Activated CD4-positive, alpha-beta T cell treated with anti-CD3 and anti-CD28 coated beads for 36 hours (primary cell): Measurements from ENCODE around the gene HS6ST3. TPM values are rescaled to one million over a fixed set of nuclear protein-coding genes. Genes with fewer than 3 reads are reported as not detected.

ENCODE experiments used
- ATAC-seq: fragments of 200-7000 bp; cut with Tn5 transposase; one replicate; pipeline ENCODE4 v1.10.0; 2021; ENCODE audit warnings: mild to moderate bottlenecking, moderate library complexity
- CTCF ChIA-PET: fragments of 350-600 bp; sonication (Branson Sonifier 250); formaldehyde crosslinking; loops from one replicate; lab custom pipeline; 2021; ENCODE audit warnings: antibody characterized with exemption; lab: Charles Lee
- POLR2A ChIA-PET: fragments of 350-600 bp; sonication (Branson Sonifier 250); formaldehyde crosslinking; loops from one replicate; lab custom pipeline; 2021; ENCODE audit warnings: antibody characterized with exemption, inconsistent platforms; lab: Charles Lee
- DNase-seq: peaks from one replicate; pipeline ENCODE4 v3.0.0-alpha.2; 2020
- H3K27ac Mint-ChIP-seq: one replicate; pipeline ENCODE4 v1.8.0; 2021; ENCODE audit warnings: mixed read lengths
- H3K27me3 Mint-ChIP-seq: one replicate; pipeline ENCODE4 v1.8.0; 2021; ENCODE audit warnings: mixed read lengths
- H3K36me3 Mint-ChIP-seq: one replicate; pipeline ENCODE4 v1.8.0; 2021; ENCODE audit warnings: low read depth, mixed read lengths
- H3K4me1 Mint-ChIP-seq: one replicate; pipeline ENCODE4 v1.8.0; 2021; ENCODE audit warnings: mixed read lengths
- H3K4me3 Mint-ChIP-seq: one replicate; pipeline ENCODE4 v1.8.0; 2021; ENCODE audit warnings: mild to moderate bottlenecking, moderate library complexity, mixed read lengths
- H3K9me3 Mint-ChIP-seq: one replicate; pipeline ENCODE4 v1.8.0; 2021; ENCODE audit warnings: low read depth, mixed read lengths
- intact Hi-C, 2 experiments: fragments of 100-400 bp; cut with DNase I in 1 of 2; cut with micrococcal nuclease in 1 of 2; formaldehyde crosslinking; loops; one replicate each; pipeline versions ENCODE4 v1.14.2 to v1.15.1; 2022 to 2024; cut with DNase I, micrococcal nuclease
- total RNA-seq, 2 experiments: library from RNA; stranded (reverse); gene quantifications; one replicate each; pipeline ENCODE4 v1.2.3, GENCODE V29; 2021

The HS6ST3 gene
- total RNA-seq, 2 experiments from 2014 or later = not detected

GRCh38 chr13:96415831-96416385, 326.0 kb downstream of the HS6ST3 start:
- intact Hi-C loops = no loop called here
- Mint-ChIP-seq H3K4me3 (no peak overlapping the region), H3K9me3 (peaks cover 2% of the 10 kb centered on the region), H3K27ac (no peak overlapping the region), H3K27me3 (no peaks in the 10 kb centered on the region), H3K4me1 (no peaks in the 10 kb centered on the region), H3K36me3 (no peaks in the 10 kb centered on the region)
- no peak for ATAC-seq
- ChIA-PET CTCF (interaction anchor here (1.5 kb wide), 1 partner anchor 14 kb away, joined by 3 read pairs; no protein-coding TSS in a partner anchor), POLR2A (no interaction called here)
- DNase-seq = no peak

GRCh38 chr13:96417939-96418685, 328.2 kb downstream of the HS6ST3 start:
- no peak overlapping the region for H3K27ac Mint-ChIP-seq
- POLR2A ChIA-PET = no interaction called here
- ATAC-seq = no peak
- H3K27me3 Mint-ChIP-seq = no peaks in the 10 kb centered on the region
- peaks cover 1% of the 10 kb centered on the region for H3K9me3 Mint-ChIP-seq
- no peaks in the 10 kb centered on the region for H3K4me1 Mint-ChIP-seq
- intact Hi-C loops = no loop called here
- no peaks in the 10 kb centered on the region for H3K36me3 Mint-ChIP-seq
- DNase-seq = no peak
- CTCF ChIA-PET = interaction anchor here (0.5 kb wide), 1 partner anchor 841 kb away, joined by 3 read pairs; no protein-coding TSS in a partner anchor
- H3K4me3 Mint-ChIP-seq = no peak overlapping the region

GRCh38 chr13:96421314-96421713, 331.4 kb downstream of the HS6ST3 start:
- ATAC-seq (no peak), DNase-seq (no peak)
- POLR2A ChIA-PET = no interaction called here
- Mint-ChIP-seq H3K4me3 (no peak overlapping the region), H3K36me3 (no peaks in the 10 kb centered on the region), H3K27me3 (no peaks in the 10 kb centered on the region), H3K27ac (no peak overlapping the region), H3K4me1 (no peaks in the 10 kb centered on the region), H3K9me3 (peaks cover 2% of the 10 kb centered on the region)
- CTCF ChIA-PET = no interaction called here
- intact Hi-C loops = no loop called here

- Mint-ChIP-seq H3K4me1 (no peaks in the 10 kb centered on the region), H3K36me3 (no peaks in the 10 kb centered on the region), H3K27me3 (no peaks in the 10 kb centered on the region), H3K9me3 (peaks cover 2% of the 10 kb centered on the region), H3K27ac (no peak overlapping the region), H3K4me3 (no peak overlapping the region)
- DNase-seq = no peak
- POLR2A ChIA-PET = no interaction called here
- intact Hi-C loops = no loop called here
- no peak for ATAC-seq
- CTCF ChIA-PET = no interaction called here
These were observed 332.1 kb downstream of the HS6ST3 start for GRCh38 chr13:96422002-96422401.

GRCh38 chr13:96426167-96426566, 336.3 kb downstream of the HS6ST3 start:
- POLR2A ChIA-PET = no interaction called here
- intact Hi-C loops = no loop called here

GRCh38 chr13:96428911-96429310, 339.0 kb downstream of the HS6ST3 start:
- H3K27me3 Mint-ChIP-seq = no peaks in the 10 kb centered on the region
- DNase-seq = no peak

More at GRCh38 chr13:96426167-96426566, 336.3 kb downstream of the HS6ST3 start:
- H3K36me3 Mint-ChIP-seq = no peaks in the 10 kb centered on the region
- H3K27ac Mint-ChIP-seq = no peak overlapping the region
- DNase-seq (no peak), ATAC-seq (no peak)
- CTCF ChIA-PET = interaction anchor here (1.2 kb wide), 1 partner anchor 23 kb away, joined by 4 read pairs; no protein-coding TSS in a partner anchor
- H3K27me3 Mint-ChIP-seq = no peaks in the 10 kb centered on the region
- H3K4me3 Mint-ChIP-seq = no peak overlapping the region
- H3K4me1 Mint-ChIP-seq = no peaks in the 10 kb centered on the region
- H3K9me3 Mint-ChIP-seq = peaks cover 2% of the 10 kb centered on the region

GRCh38 chr13:96431044-96431581, 341.2 kb downstream of the HS6ST3 start:
- ChIA-PET POLR2A (no interaction called here), CTCF (interaction anchor here (0.6 kb wide), 1 partner anchor 20 kb away, joined by 4 read pairs; no protein-coding TSS in a partner anchor)
- H3K9me3 Mint-ChIP-seq = peaks cover 6% of the 10 kb centered on the region
- no peak overlapping the region for H3K27ac Mint-ChIP-seq
- no peaks in the 10 kb centered on the region for H3K4me1 Mint-ChIP-seq
- intact Hi-C loops = no loop called here
- no peak for DNase-seq
- no peaks in the 10 kb centered on the region for H3K36me3 Mint-ChIP-seq
- H3K27me3 Mint-ChIP-seq = no peaks in the 10 kb centered on the region
- H3K4me3 Mint-ChIP-seq = no peak overlapping the region
- no peak for ATAC-seq

More at GRCh38 chr13:96428911-96429310, 339.0 kb downstream of the HS6ST3 start:
- ATAC-seq = no peak
- ChIA-PET CTCF (interaction anchor here (1.4 kb wide), 1 partner anchor 13 kb away, joined by 3 read pairs; no protein-coding TSS in a partner anchor), POLR2A (interaction anchor here (0.6 kb wide), 1 partner anchor 17 kb away, joined by 5 read pairs; no protein-coding TSS in a partner anchor)
- intact Hi-C loops = no loop called here
- no peak overlapping the region for H3K27ac Mint-ChIP-seq
- H3K4me1 Mint-ChIP-seq = no peaks in the 10 kb centered on the region
- H3K4me3 Mint-ChIP-seq = no peak overlapping the region
- no peaks in the 10 kb centered on the region for H3K36me3 Mint-ChIP-seq
- peaks cover 4% of the 10 kb centered on the region for H3K9me3 Mint-ChIP-seq

GRCh38 chr13:96444676-96445075, 354.8 kb downstream of the HS6ST3 start:
- H3K9me3 Mint-ChIP-seq = peaks cover 4% of the 10 kb centered on the region
- H3K27me3 Mint-ChIP-seq = no peaks in the 10 kb centered on the region
- H3K36me3 Mint-ChIP-seq = no peaks in the 10 kb centered on the region
- POLR2A ChIA-PET = no interaction called here
- intact Hi-C loops = no loop called here
- CTCF ChIA-PET = no interaction called here
- H3K4me1 Mint-ChIP-seq = no peaks in the 10 kb centered on the region
- DNase-seq (no peak), ATAC-seq (no peak)
- H3K27ac Mint-ChIP-seq = no peak overlapping the region
- no peak overlapping the region for H3K4me3 Mint-ChIP-seq

GRCh38 chr13:96449920-96450319, 360.0 kb downstream of the HS6ST3 start:
- H3K4me3 Mint-ChIP-seq = no peak overlapping the region
- ChIA-PET CTCF (no interaction called here), POLR2A (no interaction called here)
- H3K27me3 Mint-ChIP-seq = no peaks in the 10 kb centered on the region
- DNase-seq (no peak), ATAC-seq (no peak)
- intact Hi-C loops = no loop called here
- no peak overlapping the region for H3K27ac Mint-ChIP-seq
- peaks cover 7% of the 10 kb centered on the region for H3K9me3 Mint-ChIP-seq
- H3K4me1 Mint-ChIP-seq = no peaks in the 10 kb centered on the region
- H3K36me3 Mint-ChIP-seq = no peaks in the 10 kb centered on the region

GRCh38 chr13:96450326-96451020, 360.6 kb downstream of the HS6ST3 start:
- Mint-ChIP-seq H3K36me3 (no peaks in the 10 kb centered on the region), H3K4me3 (no peak overlapping the region), H3K27me3 (no peaks in the 10 kb centered on the region), H3K4me1 (no peaks in the 10 kb centered on the region), H3K27ac (no peak overlapping the region), H3K9me3 (peaks cover 7% of the 10 kb centered on the region)
- ChIA-PET POLR2A (no interaction called here), CTCF (interaction anchor here (0.7 kb wide), 1 partner anchor 19 kb away, joined by 4 read pairs; no protein-coding TSS in a partner anchor)
- DNase-seq (no peak), ATAC-seq (no peak)
- intact Hi-C loops = no loop called here

- Mint-ChIP-seq H3K27ac (no peak overlapping the region), H3K9me3 (peaks cover 3% of the 10 kb centered on the region), H3K36me3 (no peaks in the 10 kb centered on the region), H3K4me3 (no peak overlapping the region), H3K4me1 (no peaks in the 10 kb centered on the region), H3K27me3 (no peaks in the 10 kb centered on the region)
- DNase-seq = no peak
- POLR2A ChIA-PET = no interaction called here
- intact Hi-C loops = no loop called here
- ATAC-seq = no peak
- CTCF ChIA-PET = no interaction called here
These were observed 364.6 kb downstream of the HS6ST3 start for GRCh38 chr13:96454466-96454865.
